GM19328 (cell line): ENCODE data around the gene RPP38.

Experiments
- ATAC-seq: cut with Tn5 transposase; IDR thresholded peaks from one replicate; pipeline ENCODE4 v1.9.1; 2021; ENCODE audit warnings: mild to moderate bottlenecking, moderate library complexity; ENCODE audit not compliant: unreplicated experiment

RPP38 gene

GRCh38 chr10:15106352-15107013 lies 9.3 kb downstream of the RPP38 start:
- peak; percentile 65 for ATAC-seq

GRCh38 chr10:15112657-15113056 lies 15.5 kb downstream of the RPP38 start:
- no peak for ATAC-seq

GRCh38 chr10:15113766-15114165 lies 16.6 kb downstream of the RPP38 start:
- no peak for ATAC-seq

- no peak for ATAC-seq
Measured at GRCh38 chr10:15116225-15116624, 19.1 kb downstream of the RPP38 start.

GRCh38 chr10:15118615-15119014 lies 21.5 kb downstream of the RPP38 start:
- no peak for ATAC-seq

GRCh38 chr10:15120523-15120922 lies 23.4 kb downstream of the RPP38 start:
- ATAC-seq, result no peak

GRCh38 chr10:15121707-15122106 lies 24.6 kb downstream of the RPP38 start:
- no peak for ATAC-seq

GRCh38 chr10:15122477-15123030 lies 25.4 kb downstream of the RPP38 start:
- no peak for ATAC-seq

GRCh38 chr10:15123749-15124184 lies 26.6 kb downstream of the RPP38 start:
- ATAC-seq, result no peak

- no peak for ATAC-seq
Measured at GRCh38 chr10:15124190-15124589, 27.0 kb downstream of the RPP38 start.

- no peak for ATAC-seq
Measured at GRCh38 chr10:15124908-15125307, 27.8 kb downstream of the RPP38 start.

GRCh38 chr10:15131330-15131729 lies 34.2 kb downstream of the RPP38 start:
- no peak for ATAC-seq

GRCh38 chr10:15136129-15137035 lies 39.2 kb downstream of the RPP38 start:
- no peak for ATAC-seq

- ATAC-seq, result no peak
Measured at GRCh38 chr10:15137036-15137359, 39.8 kb downstream of the RPP38 start.

- ATAC-seq, result no peak
Measured at GRCh38 chr10:15137636-15138035, 40.5 kb downstream of the RPP38 start.

GRCh38 chr10:15140698-15141097 lies 43.5 kb downstream of the RPP38 start:
- ATAC-seq, result no peak

- peak; percentile 89 for ATAC-seq
Measured at GRCh38 chr10:15141136-15142054, 44.2 kb downstream of the RPP38 start.

- ATAC-seq, result no peak
Measured at GRCh38 chr10:15144788-15145187, 47.6 kb downstream of the RPP38 start.

- ATAC-seq, result no peak
Measured at GRCh38 chr10:15146366-15146765, 49.2 kb downstream of the RPP38 start.

- ATAC-seq, result no peak
Measured at GRCh38 chr10:15147594-15148392, 50.6 kb downstream of the RPP38 start.
